WTC11 (cell line): ENCODE results near the gene C1orf159. TPM values are rescaled to one million over a fixed set of nuclear protein-coding genes. Genes with fewer than 3 reads are reported as not detected.

ENCODE experiments used
- ATAC-seq: fragments of 200-7000 bp; cut with Tn5 transposase; 2 replicates; pipeline ENCODE4 v1.10.0; 2021; ENCODE audit warnings: mild to moderate bottlenecking, moderate library complexity
- CTCF ChIA-PET: fragments of 300-600 bp; sonication (Branson Sonifier 250); formaldehyde crosslinking; loops from one replicate; lab custom pipeline; 2021; ENCODE audit warnings: antibody characterized with exemption; lab: Charles Lee
- POLR2A ChIA-PET: fragments of 350-600 bp; sonication (Branson Sonifier 250); formaldehyde crosslinking; loops from one replicate; lab custom pipeline; 2021; ENCODE audit warnings: antibody characterized with exemption; lab: Charles Lee
- DNase-seq: peaks from one replicate; pipeline ENCODE4 v3.0.0; 2021; ENCODE audit warnings: low spot score
- H3K27ac Mint-ChIP-seq: 2 replicates; pipeline ENCODE4 v1.8.0; 2021; ENCODE audit warnings: mixed read lengths
- H3K27me3 Mint-ChIP-seq: 2 replicates; pipeline ENCODE4 v1.8.0; 2021; ENCODE audit warnings: low read depth, mild to moderate bottlenecking, moderate library complexity, mixed read lengths
- H3K36me3 Mint-ChIP-seq: 2 replicates; pipeline ENCODE4 v1.8.0; 2021; ENCODE audit warnings: mixed read lengths
- H3K4me1 Mint-ChIP-seq: 2 replicates; pipeline ENCODE4 v1.8.0; 2022; ENCODE audit warnings: mixed read lengths
- H3K4me3 Mint-ChIP-seq: 2 replicates; pipeline ENCODE4 v1.8.0; 2021; ENCODE audit warnings: mild to moderate bottlenecking, moderate library complexity, mixed read lengths
- H3K9me3 Mint-ChIP-seq: 2 replicates; pipeline ENCODE4 v1.8.0; 2021; ENCODE audit warnings: mixed read lengths
- AR ChIP-seq: fragments of 250-450 bp; sonication (Bioruptor Pico); IDR thresholded peaks from 2 replicates; pipeline ENCODE4 v1.9.0; 2021; ENCODE audit warnings: mild to moderate bottlenecking
- ATF3 ChIP-seq: sonication (generic); formaldehyde crosslinking; conservative IDR thresholded peaks from 2 replicates; pipeline ENCODE4 v1.8.1; 2022; ENCODE audit warnings: mild to moderate bottlenecking, missing genetic modification reagents
- ESRRA ChIP-seq: sonication (generic); formaldehyde crosslinking; IDR thresholded peaks from 2 replicates; pipeline ENCODE4 v1.8.1; 2022; ENCODE audit warnings: mild to moderate bottlenecking, missing genetic modification reagents, borderline replicate concordance
- FOXJ3 ChIP-seq: sonication (generic); formaldehyde crosslinking; IDR thresholded peaks from 2 replicates; pipeline ENCODE4 v1.9.0; 2021; ENCODE audit warnings: missing genetic modification reagents, mild to moderate bottlenecking, borderline replicate concordance
- FOXP1 ChIP-seq: sonication (generic); formaldehyde crosslinking; IDR thresholded peaks from 2 replicates; pipeline ENCODE4 v1.8.0; 2022; ENCODE audit warnings: missing genetic modification reagents, mild to moderate bottlenecking, moderate library complexity, borderline replicate concordance
- GTF2I ChIP-seq: fragments of 250-450 bp; sonication (Bioruptor Pico); conservative IDR thresholded peaks from 2 replicates; pipeline ENCODE4 v1.4.0; 2021; ENCODE audit warnings: mild to moderate bottlenecking
- IRF1 ChIP-seq: sonication (generic); formaldehyde crosslinking; IDR thresholded peaks from 2 replicates; pipeline ENCODE4 v1.8.0; 2023; ENCODE audit warnings: missing genetic modification reagents
- JAZF1 ChIP-seq: fragments of 250-450 bp; sonication (Bioruptor Pico); IDR thresholded peaks from 2 replicates; pipeline ENCODE4 v1.9.0; 2021; ENCODE audit warnings: moderate library complexity, mild to moderate bottlenecking, inconsistent platforms
- KAT7 ChIP-seq: sonication (generic); formaldehyde crosslinking; IDR thresholded peaks from 2 replicates; pipeline ENCODE4 v1.8.1; 2023; ENCODE audit warnings: missing genetic modification reagents, mild to moderate bottlenecking, borderline replicate concordance
- MXD4 ChIP-seq: fragments of 250-450 bp; sonication (Bioruptor Pico); IDR thresholded peaks from 2 replicates; pipeline ENCODE4 v1.8.0; 2021; ENCODE audit warnings: mild to moderate bottlenecking, moderate library complexity, borderline replicate concordance
- NR1H2 ChIP-seq: sonication (generic); formaldehyde crosslinking; IDR thresholded peaks from 2 replicates; pipeline ENCODE4 v1.9.0; 2021; ENCODE audit warnings: mild to moderate bottlenecking, moderate library complexity, missing genetic modification reagents
- OVOL2 ChIP-seq: fragments of 250-450 bp; sonication (Bioruptor Pico); IDR thresholded peaks from 2 replicates; pipeline ENCODE4 v1.9.0; 2021; ENCODE audit warnings: mild to moderate bottlenecking, borderline replicate concordance
- SMAD4 ChIP-seq: sonication (generic); formaldehyde crosslinking; IDR thresholded peaks from 2 replicates; pipeline ENCODE4 v1.8.0; 2022; ENCODE audit warnings: mild to moderate bottlenecking, missing genetic modification reagents
- SP1 ChIP-seq: sonication (generic); formaldehyde crosslinking; conservative IDR thresholded peaks from 2 replicates; pipeline ENCODE4 v1.8.1; 2022; ENCODE audit warnings: missing genetic modification reagents
- TEAD4 ChIP-seq: sonication (generic); formaldehyde crosslinking; IDR thresholded peaks from 2 replicates; pipeline ENCODE4 v1.8.0; 2022; ENCODE audit warnings: mild to moderate bottlenecking, missing genetic modification reagents
- ZBTB21 ChIP-seq: sonication (generic); formaldehyde crosslinking; IDR thresholded peaks from 2 replicates; pipeline ENCODE4 v1.8.1; 2023; ENCODE audit warnings: mild to moderate bottlenecking, missing genetic modification reagents, borderline replicate concordance
- ZNF263 ChIP-seq: sonication (generic); formaldehyde crosslinking; IDR thresholded peaks from 2 replicates; pipeline ENCODE4 v1.8.1; 2022; ENCODE audit warnings: low read depth, mild to moderate bottlenecking, moderate library complexity, missing genetic modification reagents
- ZNF396 ChIP-seq: fragments of 250-450 bp; sonication (Bioruptor Pico); IDR thresholded peaks from 2 replicates; pipeline ENCODE4 v1.8.0; 2021; ENCODE audit warnings: mild to moderate bottlenecking, moderate library complexity, borderline replicate concordance
- ZNF416 ChIP-seq: fragments of 250-450 bp; sonication (Bioruptor Pico); IDR thresholded peaks from 2 replicates; pipeline ENCODE4 v1.9.0; 2021; ENCODE audit warnings: mild to moderate bottlenecking, inconsistent platforms
- total RNA-seq: library from RNA; stranded (reverse); gene quantifications from 3 replicates; pipeline ENCODE4 v1.2.3, GENCODE V29; 2021
- TF ChIP-seq, protein P1 (sequence below): sonication (generic); formaldehyde crosslinking; IDR thresholded peaks from 2 replicates; pipeline ENCODE4 v1.8.0; 2022; ENCODE audit warnings: mild to moderate bottlenecking, missing genetic modification reagents
- TF ChIP-seq, protein P2 (sequence below): sonication (generic); formaldehyde crosslinking; IDR thresholded peaks from 2 replicates; pipeline ENCODE4 v1.8.0; 2022; ENCODE audit warnings: mild to moderate bottlenecking, missing genetic modification reagents
- TF ChIP-seq, protein P3 (sequence below): sonication (generic); formaldehyde crosslinking; IDR thresholded peaks from 2 replicates; pipeline ENCODE4 v1.8.1; 2022; ENCODE audit warnings: mild to moderate bottlenecking, missing genetic modification reagents, moderate library complexity, borderline replicate concordance

The C1orf159 gene
- total RNA-seq, 1 experiment from 2014 or later = 17.8 TPM

DNA sequence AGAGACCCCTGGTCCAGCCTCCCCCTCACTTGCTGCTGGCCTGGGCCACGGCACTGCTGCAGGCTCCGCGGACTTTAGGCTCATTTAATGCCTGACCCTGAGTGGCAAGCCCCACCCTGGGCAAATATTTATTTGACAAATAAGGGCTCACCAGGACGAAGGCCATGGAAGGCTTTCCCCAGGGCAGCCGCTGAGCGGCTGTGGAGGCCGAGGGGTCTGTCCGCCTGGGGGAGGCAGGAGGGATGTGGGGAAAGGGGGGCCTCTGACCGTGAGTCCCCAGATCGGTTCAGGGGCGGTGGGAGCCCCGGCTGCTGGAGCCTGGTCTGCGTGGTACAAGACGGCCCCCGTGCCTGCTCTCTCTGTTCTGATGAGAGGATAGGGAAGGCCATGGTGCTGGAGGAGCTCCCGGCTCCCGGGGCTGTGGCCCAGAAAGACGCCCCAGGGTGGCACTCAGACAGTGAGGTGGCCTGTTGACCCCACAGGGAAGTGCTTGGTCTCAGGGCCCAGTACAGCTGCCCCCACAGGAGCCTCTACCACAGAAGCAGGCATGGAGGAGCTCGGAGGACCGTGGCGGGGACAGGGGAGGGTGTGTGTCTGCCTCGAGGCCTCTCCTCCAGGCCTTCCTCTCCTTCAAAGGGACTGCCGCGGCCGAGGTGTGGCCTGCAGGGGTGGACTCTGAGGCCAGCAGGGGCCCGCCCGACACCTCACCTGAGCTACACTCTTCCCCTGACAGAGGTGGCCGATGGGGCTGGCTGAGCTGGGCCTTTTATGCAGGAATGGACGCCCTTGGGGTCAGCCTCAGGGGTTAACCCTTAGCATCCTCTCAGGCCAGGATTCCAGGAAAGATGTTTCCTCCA lies 9.1 kb upstream of the C1orf159 start:
- Mint-ChIP-seq H3K4me3 (no peak overlapping the region), H3K27me3 (no peaks in the 10 kb centered on the region; the same call in 1 of the 2 replicates), H3K4me1 (no peaks in the 10 kb centered on the region)
- POLR2A ChIA-PET = no interaction called here
- no peak for TF ChIP-seq FOXP1 (CRISPR knock-in tag)
- no peak for TF ChIP-seq SMAD4
- TF ChIP-seq NR1H2 (CRISPR knock-in tag) = no peak
- no peak for TF ChIP-seq ZNF396 (CRISPR knock-in tag)
- TF ChIP-seq ZNF263 (CRISPR knock-in tag) = no peak
- TF ChIP-seq KAT7 (CRISPR knock-in tag) = no peak
- TF ChIP-seq ZNF416 = no peak
- no peak for TF ChIP-seq GTF2I (CRISPR knock-in tag)
- TF ChIP-seq, protein P1, sequence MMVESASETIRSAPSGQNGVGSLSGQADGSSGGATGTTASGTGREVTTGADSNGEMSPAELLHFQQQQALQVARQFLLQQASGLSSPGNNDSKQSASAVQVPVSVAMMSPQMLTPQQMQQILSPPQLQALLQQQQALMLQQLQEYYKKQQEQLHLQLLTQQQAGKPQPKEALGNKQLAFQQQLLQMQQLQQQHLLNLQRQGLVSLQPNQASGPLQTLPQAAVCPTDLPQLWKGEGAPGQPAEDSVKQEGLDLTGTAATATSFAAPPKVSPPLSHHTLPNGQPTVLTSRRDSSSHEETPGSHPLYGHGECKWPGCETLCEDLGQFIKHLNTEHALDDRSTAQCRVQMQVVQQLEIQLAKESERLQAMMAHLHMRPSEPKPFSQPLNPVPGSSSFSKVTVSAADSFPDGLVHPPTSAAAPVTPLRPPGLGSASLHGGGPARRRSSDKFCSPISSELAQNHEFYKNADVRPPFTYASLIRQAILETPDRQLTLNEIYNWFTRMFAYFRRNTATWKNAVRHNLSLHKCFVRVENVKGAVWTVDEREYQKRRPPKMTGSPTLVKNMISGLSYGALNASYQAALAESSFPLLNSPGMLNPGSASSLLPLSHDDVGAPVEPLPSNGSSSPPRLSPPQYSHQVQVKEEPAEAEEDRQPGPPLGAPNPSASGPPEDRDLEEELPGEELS (CRISPR knock-in tag) = no peak
- TF ChIP-seq ATF3 (CRISPR knock-in tag) = no peak
- TF ChIP-seq TEAD4 (CRISPR knock-in tag) = no peak
- no peak for TF ChIP-seq MXD4
- TF ChIP-seq OVOL2 (CRISPR knock-in tag) = no peak
- no peak for TF ChIP-seq ZBTB21 (CRISPR knock-in tag)
- no peak for TF ChIP-seq ESRRA (CRISPR knock-in tag)
- TF ChIP-seq, protein P2, sequence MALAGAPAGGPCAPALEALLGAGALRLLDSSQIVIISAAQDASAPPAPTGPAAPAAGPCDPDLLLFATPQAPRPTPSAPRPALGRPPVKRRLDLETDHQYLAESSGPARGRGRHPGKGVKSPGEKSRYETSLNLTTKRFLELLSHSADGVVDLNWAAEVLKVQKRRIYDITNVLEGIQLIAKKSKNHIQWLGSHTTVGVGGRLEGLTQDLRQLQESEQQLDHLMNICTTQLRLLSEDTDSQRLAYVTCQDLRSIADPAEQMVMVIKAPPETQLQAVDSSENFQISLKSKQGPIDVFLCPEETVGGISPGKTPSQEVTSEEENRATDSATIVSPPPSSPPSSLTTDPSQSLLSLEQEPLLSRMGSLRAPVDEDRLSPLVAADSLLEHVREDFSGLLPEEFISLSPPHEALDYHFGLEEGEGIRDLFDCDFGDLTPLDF = no peak
- no peak for TF ChIP-seq SP1 (CRISPR knock-in tag)
- TF ChIP-seq, all 79 proteins: peak for 0
- Mint-ChIP-seq H3K9me3 (peaks cover 9% of the 10 kb centered on the region), H3K36me3 (no peaks in the 10 kb centered on the region), H3K27ac (no peak overlapping the region)
- ATAC-seq = no peak
- CTCF ChIA-PET = interaction anchor here (1.4 to 1.5 kb wide), 3 partner anchors 123 to 167 kb away, joined by 4 to 6 read pairs (median 5); no protein-coding TSS in a partner anchor
- peak; percentile 10 for DNase-seq

- ATAC-seq (no peak), DNase-seq (no peak)
- Mint-ChIP-seq H3K9me3 (peaks cover 9% of the 10 kb centered on the region), H3K4me3 (no peak overlapping the region), H3K4me1 (no peaks in the 10 kb centered on the region), H3K27me3 (peaks cover 2% of the 10 kb centered on the region; the same call in 1 of the 2 replicates), H3K27ac (no peak overlapping the region), H3K36me3 (no peaks in the 10 kb centered on the region)
- ChIA-PET POLR2A (no interaction called here), CTCF (interaction anchor here (1.4 to 1.5 kb wide), 3 partner anchors 122 to 168 kb away, joined by 4 to 6 read pairs (median 5); no protein-coding TSS in a partner anchor)
- no peak for TF ChIP-seq SMAD4
- no peak for TF ChIP-seq JAZF1 (CRISPR knock-in tag)
- TF ChIP-seq, protein P1 (CRISPR knock-in tag) = no peak
- TF ChIP-seq AR (CRISPR knock-in tag) = no peak
- TF ChIP-seq, protein P3, sequence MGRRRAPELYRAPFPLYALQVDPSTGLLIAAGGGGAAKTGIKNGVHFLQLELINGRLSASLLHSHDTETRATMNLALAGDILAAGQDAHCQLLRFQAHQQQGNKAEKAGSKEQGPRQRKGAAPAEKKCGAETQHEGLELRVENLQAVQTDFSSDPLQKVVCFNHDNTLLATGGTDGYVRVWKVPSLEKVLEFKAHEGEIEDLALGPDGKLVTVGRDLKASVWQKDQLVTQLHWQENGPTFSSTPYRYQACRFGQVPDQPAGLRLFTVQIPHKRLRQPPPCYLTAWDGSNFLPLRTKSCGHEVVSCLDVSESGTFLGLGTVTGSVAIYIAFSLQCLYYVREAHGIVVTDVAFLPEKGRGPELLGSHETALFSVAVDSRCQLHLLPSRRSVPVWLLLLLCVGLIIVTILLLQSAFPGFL (CRISPR knock-in tag) = no peak
- no peak for TF ChIP-seq ATF3 (CRISPR knock-in tag)
- no peak for TF ChIP-seq IRF1 (CRISPR knock-in tag)
- no peak for TF ChIP-seq FOXJ3 (CRISPR knock-in tag)
These were observed 8.6 kb upstream of the C1orf159 start for GRCh38 chr1:1124508-1124785.
